MM.1S (cell line): Measurements from ENCODE around the gene GRK1.

ENCODE experiments used
- EZH2 ChIP-seq: fragments of 300-600 bp; sonication (generic); optimal IDR thresholded peaks from 2 replicates; pipeline ENCODE3; 2017; ENCODE audit warnings: low read depth, mild to moderate bottlenecking, antibody characterized with exemption, low read length, mixed read lengths
- TF ChIP-seq, protein P1 (sequence below): fragments of 300-600 bp; sonication (generic); IDR thresholded peaks from 2 replicates; pipeline ENCODE4 v1.5.1; 2016; ENCODE audit warnings: antibody characterized with exemption, low read length, mixed read lengths

DNA sequence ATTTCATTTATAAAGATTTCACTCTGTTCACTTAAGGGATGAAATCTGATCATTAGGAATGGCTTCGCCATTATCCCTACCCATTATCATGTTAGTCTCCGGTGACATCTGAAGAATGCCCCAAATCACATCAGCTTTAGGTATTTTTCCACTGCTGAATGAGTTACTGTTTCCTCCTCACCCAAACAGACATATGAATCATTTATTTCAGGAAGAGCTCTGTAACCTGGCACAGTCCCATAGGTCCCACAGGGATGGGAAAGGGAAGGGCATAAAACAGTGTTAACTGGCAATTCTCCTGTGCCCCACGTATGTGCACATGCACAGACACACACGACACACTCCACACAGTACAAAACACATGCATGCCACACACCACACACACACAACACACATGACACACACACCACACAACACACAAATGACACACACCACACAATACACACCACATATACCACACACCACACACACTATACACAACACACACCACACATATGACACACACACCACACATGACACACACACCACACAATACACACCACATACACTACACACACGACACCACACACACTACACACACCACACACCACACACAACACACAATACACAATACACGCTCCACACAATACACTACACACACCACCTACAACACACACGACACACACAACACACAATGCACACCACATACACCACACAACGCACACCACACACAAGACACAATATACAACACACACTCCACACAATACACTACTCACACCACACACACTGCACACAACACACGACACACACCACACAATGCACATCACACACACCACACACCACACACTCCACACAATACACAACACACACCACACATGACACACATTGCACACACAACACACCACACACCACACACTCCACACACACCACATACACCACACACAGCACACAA is 107.4 kb downstream of the GRK1 start:
- TF ChIP-seq, protein P1, sequence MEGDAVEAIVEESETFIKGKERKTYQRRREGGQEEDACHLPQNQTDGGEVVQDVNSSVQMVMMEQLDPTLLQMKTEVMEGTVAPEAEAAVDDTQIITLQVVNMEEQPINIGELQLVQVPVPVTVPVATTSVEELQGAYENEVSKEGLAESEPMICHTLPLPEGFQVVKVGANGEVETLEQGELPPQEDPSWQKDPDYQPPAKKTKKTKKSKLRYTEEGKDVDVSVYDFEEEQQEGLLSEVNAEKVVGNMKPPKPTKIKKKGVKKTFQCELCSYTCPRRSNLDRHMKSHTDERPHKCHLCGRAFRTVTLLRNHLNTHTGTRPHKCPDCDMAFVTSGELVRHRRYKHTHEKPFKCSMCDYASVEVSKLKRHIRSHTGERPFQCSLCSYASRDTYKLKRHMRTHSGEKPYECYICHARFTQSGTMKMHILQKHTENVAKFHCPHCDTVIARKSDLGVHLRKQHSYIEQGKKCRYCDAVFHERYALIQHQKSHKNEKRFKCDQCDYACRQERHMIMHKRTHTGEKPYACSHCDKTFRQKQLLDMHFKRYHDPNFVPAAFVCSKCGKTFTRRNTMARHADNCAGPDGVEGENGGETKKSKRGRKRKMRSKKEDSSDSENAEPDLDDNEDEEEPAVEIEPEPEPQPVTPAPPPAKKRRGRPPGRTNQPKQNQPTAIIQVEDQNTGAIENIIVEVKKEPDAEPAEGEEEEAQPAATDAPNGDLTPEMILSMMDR = no peak
- TF ChIP-seq EZH2 = no peak
